ENCODE measurements around the gene GREM1. TPM values are rescaled to one million over a fixed set of nuclear protein-coding genes. Genes with fewer than 3 reads are reported as not detected.

Gene GREM1
- total RNA-seq, 4 donors from 2014 or later: 0.79 to 77.3 (median 15.8) TPM

- ATAC-seq (ENCODE audit: low FRiP score) (no peak), DNase-seq (ENCODE audit: low spot score) (no peak)
- no peak for TF ChIP-seq CTCF (IDR thresholded peaks at IDR 0.05)
Measured at GRCh38 chr15:32730677-32731654, 13.2 kb downstream of the GREM1 start.

GRCh38 chr15:32732574-32733157 is 14.9 kb downstream of the GREM1 start:
- TF ChIP-seq CTCF (IDR thresholded peaks at IDR 0.05): no peak
- DNase-seq (ENCODE audit: low spot score) (no peak), ATAC-seq (ENCODE audit: low FRiP score) (no peak)

GRCh38 chr15:32733281-32733680 is 15.5 kb downstream of the GREM1 start:
- ATAC-seq (ENCODE audit: low FRiP score): no peak
- no peak for TF ChIP-seq CTCF (IDR thresholded peaks at IDR 0.05)
- DNase-seq (ENCODE audit: low spot score): no peak

GRCh38 chr15:32735989-32736700 is 18.3 kb downstream of the GREM1 start:
- TF ChIP-seq CTCF (IDR thresholded peaks at IDR 0.05): no peak
- ATAC-seq (ENCODE audit: low FRiP score) (no peak), DNase-seq (ENCODE audit: low spot score) (no peak)

GRCh38 chr15:32736701-32737061 is 18.9 kb downstream of the GREM1 start:
- DNase-seq (ENCODE audit: low spot score) (no peak), ATAC-seq (ENCODE audit: low FRiP score) (no peak)
- TF ChIP-seq CTCF (IDR thresholded peaks at IDR 0.05): no peak

GRCh38 chr15:32737304-32737703 is 19.5 kb downstream of the GREM1 start:
- ATAC-seq (ENCODE audit: low FRiP score) (no peak), DNase-seq (ENCODE audit: low spot score) (no peak)
- TF ChIP-seq CTCF (IDR thresholded peaks at IDR 0.05): no peak

Measured in omental fat pad (tissue), 4 donors.